AML-193 (cell line): ENCODE results near the gene FAM136A.
A peak's percentile ranks its signal among the peaks of the same experiment; 100 is the strongest.
"Not testable (repeated sequence)": the region's sequence is repeated elsewhere in the genome, so short reads cannot be mapped to it uniquely, and the experiment has no call there.

Experiments
- DNase-seq, 2 experiments: peaks; one replicate each; lab custom pipeline; 2025; lab: John Stamatoyannopoulos, UW

FAM136A gene

DNA sequence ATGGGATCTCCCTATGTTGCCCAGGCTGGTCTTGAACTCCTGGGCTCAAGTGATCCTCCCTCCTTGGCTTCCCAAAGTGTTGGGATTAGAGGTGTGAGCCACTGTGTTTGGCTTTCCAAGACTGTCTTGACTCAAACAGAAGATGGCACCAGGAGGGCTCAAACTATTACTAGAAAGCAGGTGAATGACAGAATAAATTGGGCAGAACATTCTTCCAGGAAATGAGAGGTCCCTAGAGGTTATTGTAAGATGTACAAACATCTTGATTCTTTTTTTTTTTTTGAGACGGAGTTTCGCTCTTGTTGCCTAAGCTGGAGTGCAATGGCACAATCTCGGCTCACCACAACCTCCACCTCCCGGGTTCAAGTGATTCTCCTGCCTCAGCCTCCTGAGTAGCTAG lies 4.0 kb downstream of the FAM136A start:
- DNase-seq, result not testable (repeated sequence)

GRCh38 chr2:70283500-70284191 lies 18.2 kb downstream of the FAM136A start:
- no peak for DNase-seq

DNA sequence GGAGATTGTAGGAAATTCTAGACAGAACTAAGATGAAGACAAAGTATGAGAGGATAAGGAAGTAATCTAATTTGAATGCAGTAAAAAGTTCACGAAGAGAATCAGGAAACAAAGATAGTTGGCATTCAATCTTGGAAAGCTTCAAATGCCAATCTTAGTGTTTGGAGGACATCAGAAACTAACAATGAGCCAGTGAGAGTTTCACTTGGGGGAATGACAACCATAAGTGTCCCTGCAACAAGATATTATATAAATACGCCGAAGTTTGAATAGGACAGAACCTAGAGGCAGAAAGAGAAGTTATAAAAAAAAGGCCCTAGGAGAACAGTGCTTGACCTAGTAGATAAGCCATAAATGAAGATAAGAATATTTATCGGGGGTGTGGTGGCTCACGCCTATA lies 19.4 kb downstream of the FAM136A start:
- no peak for DNase-seq

DNA sequence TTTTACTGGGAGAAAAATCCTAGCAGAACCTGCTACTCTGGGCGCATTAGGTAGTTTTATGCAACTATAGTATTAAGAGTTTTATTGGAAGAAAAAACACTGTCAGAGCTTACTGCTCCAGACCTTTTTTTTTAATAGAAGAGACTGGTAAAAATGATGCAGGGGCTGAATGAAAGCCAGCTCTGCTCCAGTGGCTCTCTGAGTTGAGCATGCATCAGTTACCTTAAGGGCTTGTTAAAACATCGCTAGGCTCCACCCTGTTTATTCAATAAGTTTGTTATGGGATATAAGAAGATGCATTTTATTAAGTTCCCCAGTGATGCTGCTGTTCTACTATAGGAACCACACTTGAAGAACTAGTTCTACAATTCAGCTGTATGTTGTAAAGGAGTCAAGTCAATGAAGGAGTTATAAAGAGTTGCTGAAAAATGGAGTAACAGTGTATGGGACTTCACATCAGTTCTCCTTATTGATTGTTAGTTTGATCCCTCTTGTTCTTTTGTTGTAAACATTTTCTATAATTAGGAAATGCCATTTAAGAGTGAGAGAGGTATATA lies 21.5 kb downstream of the FAM136A start:
- no peak for DNase-seq

- DNase-seq, result no peak
Measured at GRCh38 chr2:70270323-70270722, 31.5 kb downstream of the FAM136A start.

GRCh38 chr2:70269422-70270302 lies 32.2 kb downstream of the FAM136A start:
- DNase-seq, result not testable (repeated sequence)

GRCh38 chr2:70266925-70267324 lies 34.9 kb downstream of the FAM136A start:
- not testable (repeated sequence) for DNase-seq

GRCh38 chr2:70261501-70261900 lies 40.4 kb downstream of the FAM136A start:
- DNase-seq, result no peak

DNA sequence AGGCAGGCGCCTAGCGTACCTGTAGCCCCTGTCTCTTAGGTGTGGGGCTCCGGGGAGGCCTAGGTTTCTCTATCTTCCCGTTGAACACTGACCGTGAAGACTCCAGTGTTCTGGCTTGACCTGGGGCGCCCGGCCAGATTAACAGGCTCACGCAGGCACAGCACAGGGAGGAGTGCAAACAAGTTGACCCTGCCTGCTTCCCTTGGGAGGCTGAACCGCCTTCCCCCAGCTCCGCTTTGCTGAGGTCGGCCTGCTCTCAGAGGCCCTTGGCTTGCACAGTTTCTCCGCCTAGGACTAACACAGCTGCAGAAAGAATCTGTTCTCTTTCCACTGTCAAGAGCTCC lies 43.4 kb downstream of the FAM136A start:
- no peak for DNase-seq

- DNase-seq, result no peak
Measured at GRCh38 chr2:70255637-70256314, 46.1 kb downstream of the FAM136A start.

DNA sequence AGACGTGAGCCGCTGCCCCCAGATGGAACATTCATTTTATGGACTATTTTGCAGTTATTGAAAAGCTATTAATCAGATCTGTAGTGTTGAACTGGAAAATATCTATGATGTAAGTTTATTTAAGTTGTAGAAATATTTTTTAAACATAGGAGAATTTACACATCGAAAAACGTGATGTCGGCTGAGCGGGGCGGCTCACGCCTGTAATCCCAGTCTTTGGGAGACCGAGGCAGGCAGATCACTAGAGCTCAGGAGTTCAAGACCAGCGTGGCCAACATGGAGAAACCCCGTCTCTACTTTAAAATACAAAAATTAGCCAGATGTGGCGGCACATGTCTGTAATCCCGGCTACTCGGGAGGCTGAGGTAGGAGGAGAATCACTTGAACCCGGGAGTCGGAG lies 51.4 kb downstream of the FAM136A start:
- no peak for DNase-seq

DNA sequence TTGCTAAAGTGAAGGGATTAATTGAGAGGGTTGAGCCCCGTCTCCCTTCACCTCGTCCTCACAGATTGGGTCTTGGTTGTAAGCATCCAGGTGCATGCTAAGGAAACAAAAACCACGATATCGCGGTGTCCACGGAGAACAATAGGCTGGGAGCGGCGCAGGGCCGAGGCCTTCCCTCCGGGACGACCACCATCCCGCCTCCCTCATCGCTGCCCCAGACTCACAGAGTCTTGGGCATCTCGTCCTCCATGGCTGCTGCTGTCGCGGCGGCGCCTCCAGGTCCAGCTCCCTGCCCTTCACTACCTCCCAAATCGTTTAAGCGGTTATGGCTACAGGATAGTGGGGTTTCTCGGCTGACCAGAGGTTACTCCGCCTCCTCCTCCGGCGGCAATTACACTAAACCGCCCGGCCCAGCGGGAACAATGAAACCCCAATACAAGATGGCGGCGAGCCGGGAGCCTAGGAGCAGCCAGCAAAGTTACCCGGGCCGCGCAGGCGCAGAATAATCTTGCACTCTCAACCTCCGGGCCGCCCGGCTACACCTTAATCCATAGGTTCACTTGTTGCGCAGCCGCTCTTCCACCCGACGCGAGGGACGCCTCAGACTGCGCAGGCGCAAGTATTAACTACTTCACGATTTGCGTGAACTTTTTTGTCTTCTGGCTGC lies 53.6 kb downstream of the FAM136A start, which contains the start of gene TIA1:
Gene TIA1, minus strand, starts transcription at position 448 of the 667 bp plus-strand sequence. Its CDS starts 198 bp downstream, at position 250.
- DNase-seq, result peak; percentile 98

- no peak for DNase-seq
Measured at GRCh38 chr2:70247364-70248180, 54.3 kb downstream of the FAM136A start.
